HCT116 (cell line): ENCODE data around the gene OR6N2. TPM values are rescaled to one million over a fixed set of nuclear protein-coding genes. Genes with fewer than 3 reads are reported as not detected.

Experiments
- ATAC-seq: fragments of 200-7000 bp; cut with Tn5 transposase; 2 replicates; pipeline ENCODE4 v1.9.1; 2020; ENCODE audit warnings: mild to moderate bottlenecking, moderate library complexity
- BruUV-seq: library from RNA; stranded (reverse); fragments of 400-500 nt; replicated peaks from 2 replicates; lab custom pipeline; 2021; lab: Mats Ljungman, UMichigan
- CTCF ChIA-PET: fragments of 300-600 bp; sonication (Branson Sonifier 250); formaldehyde crosslinking; loops from one replicate; lab custom pipeline; 2021; ENCODE audit warnings: antibody characterized with exemption; lab: Charles Lee
- POLR2A ChIA-PET: fragments of 300-600, 350-600 bp; sonication (Branson Sonifier 250); formaldehyde crosslinking; loops from one replicate; lab custom pipeline; 2021; ENCODE audit warnings: antibody characterized with exemption; lab: Charles Lee
- RAD21 ChIA-PET, 2 experiments: fragments of 300-600 bp; sonication (Branson Sonifier 250); formaldehyde crosslinking; loops; one replicate each; lab custom pipeline; 2023; ENCODE audit warnings: low total read pairs in 2 of 2; ENCODE audit not compliant: uncharacterized antibody in 2 of 2, unreplicated experiment in 2 of 2, low non-redundant PET in 1 of 2; lab: Charles Lee
- DNase-seq: peaks from one replicate; pipeline ENCODE4 v3.0.0-alpha.2; 2010; ENCODE audit warnings: low read depth, low spot score
- H2AFZ ChIP-seq: fragments of 200-600 bp; shearing (Covaris generic), sonication (generic); 2 replicates; pipeline ENCODE4 v1.6.1; 2017; ENCODE audit warnings: low read depth, mixed run types, mixed read lengths, antibody characterized with exemption, low read length; ENCODE audit not compliant: poor library complexity, severe bottlenecking
- H3K27ac ChIP-seq: 2 replicates; pipeline ENCODE4 v1.5.1; 2012; ENCODE audit warnings: low read depth, low read length
- H3K27me3 ChIP-seq: fragments of 200-600 bp; sonication (generic); 2 replicates; pipeline ENCODE4 v1.6.1; 2016; ENCODE audit warnings: mixed run types, low read length, mixed read lengths; ENCODE audit not compliant: insufficient read depth
- H3K36me3 ChIP-seq, 2 experiments: fragments of 200-500 bp in 1 of 2; fragments of 200-600 bp in 1 of 2; sonication (Bioruptor generic) in 1 of 2; sonication (generic) in 1 of 2; 2 replicates each; pipeline versions ENCODE4 v1.5.1 to v1.6.1; 2014 to 2016; ENCODE audit warnings: low read length in 2 of 2, inconsistent platforms in 1 of 2, mixed read lengths in 1 of 2, mixed run types in 1 of 2; ENCODE audit not compliant: insufficient read depth in 2 of 2, control insufficient read depth in 1 of 2
- H3K4me1 ChIP-seq, 2 experiments: fragments of 200-600 bp in 1 of 2; sonication (generic) in 1 of 2; 2 replicates each; pipeline versions ENCODE4 v1.5.1 to v1.6.1; 2012 to 2017; ENCODE audit warnings: low read length in 2 of 2, inconsistent platforms in 1 of 2, mild to moderate bottlenecking in 1 of 2, mixed read lengths in 1 of 2, mixed run types in 1 of 2, moderate library complexity in 1 of 2; ENCODE audit not compliant: insufficient read depth in 2 of 2, control insufficient read depth in 1 of 2
- H3K4me2 ChIP-seq: fragments of 200-600 bp; sonication (generic); 2 replicates; pipeline ENCODE4 v1.6.1; 2017; ENCODE audit warnings: mixed run types, low read length, mixed read lengths
- H3K4me3 ChIP-seq, 2 experiments: fragments of 200-600 bp in 1 of 2; sonication (generic) in 1 of 2; replicated peaks in 1 of 2; 2 replicates each; pipeline ENCODE4 v1.5.1; 2011 to 2016; ENCODE audit warnings: low read length in 2 of 2, control low read depth in 1 of 2, low read depth in 1 of 2, mild to moderate bottlenecking in 1 of 2, mixed read lengths in 1 of 2, mixed run types in 1 of 2
- H3K79me2 ChIP-seq: fragments of 200-600 bp; sonication (generic); 2 replicates; pipeline ENCODE4 v1.6.1; 2017; ENCODE audit warnings: mild to moderate bottlenecking, mixed run types, low read length, moderate library complexity, mixed read lengths; ENCODE audit not compliant: insufficient read depth
- H3K9ac ChIP-seq: fragments of 200-600 bp; sonication (generic); 2 replicates; pipeline ENCODE4 v1.6.1; 2016; ENCODE audit warnings: low read length, mixed read lengths
- H3K9me2 ChIP-seq: fragments of 200-600 bp; sonication (generic), shearing (Covaris generic); 2 replicates; pipeline ENCODE4 v1.6.1; 2017; ENCODE audit warnings: mixed run types, mild to moderate bottlenecking, moderate library complexity; ENCODE audit not compliant: insufficient read depth
- H3K9me3 ChIP-seq, 2 experiments: fragments of 200-500 bp in 1 of 2; fragments of 200-600 bp in 1 of 2; sonication (Bioruptor generic) in 1 of 2; sonication (generic) in 1 of 2; 2 replicates each; pipeline ENCODE4 v1.6.1; 2014 to 2017; ENCODE audit warnings: low read length in 2 of 2, mixed read lengths in 2 of 2, inconsistent platforms in 1 of 2, low read depth in 1 of 2, mild to moderate bottlenecking in 1 of 2, mixed run types in 1 of 2, moderate library complexity in 1 of 2; ENCODE audit not compliant: control insufficient read depth in 1 of 2, insufficient read depth in 1 of 2
- H4K20me1 ChIP-seq: fragments of 200-600 bp; sonication (generic), shearing (Covaris generic); 2 replicates; pipeline ENCODE4 v1.6.1; 2017; ENCODE audit warnings: mixed run types, mild to moderate bottlenecking, moderate library complexity; ENCODE audit not compliant: insufficient read depth
- ATF3 ChIP-seq: IDR thresholded peaks from 2 replicates; pipeline ENCODE4 v1.6.1; 2012
- CBX3 ChIP-seq: IDR thresholded peaks from 2 replicates; pipeline ENCODE4 v1.6.1; 2012; ENCODE audit warnings: low read depth
- EGR1 ChIP-seq: IDR thresholded peaks from 2 replicates; pipeline ENCODE4 v1.6.1; 2012; ENCODE audit warnings: low read depth
- EZH2 ChIP-seq: fragments of 200-600 bp; sonication (generic); IDR thresholded peaks from 2 replicates; pipeline ENCODE4 v1.6.1; 2017; ENCODE audit warnings: antibody characterized with exemption, mixed run types
- EZH2phosphoT487 ChIP-seq: fragments of 200-600 bp; IDR thresholded peaks from 2 replicates; pipeline ENCODE4 v1.6.1; 2018; ENCODE audit warnings: antibody characterized with exemption, borderline replicate concordance
- JUND ChIP-seq: IDR thresholded peaks from 2 replicates; pipeline ENCODE4 v1.6.1; 2012
- POLR2A ChIP-seq: IDR thresholded peaks from 2 replicates; pipeline ENCODE4 v1.7.0; 2011; ENCODE audit warnings: borderline replicate concordance; ENCODE audit not compliant: insufficient read depth, insufficient read length; ENCODE audit errors: extremely low read depth
- RAD21 ChIP-seq: IDR thresholded peaks from 2 replicates; pipeline ENCODE4 v1.6.1; 2012; ENCODE audit warnings: low read depth, mild to moderate bottlenecking
- SP1 ChIP-seq: IDR thresholded peaks from 2 replicates; pipeline ENCODE4 v1.6.1; 2012; ENCODE audit warnings: low read depth
- SRF ChIP-seq: IDR thresholded peaks from 2 replicates; pipeline ENCODE4 v1.6.1; 2012; ENCODE audit warnings: low read depth
- ZNF274 ChIP-seq: fragments of 200-500 bp; sonication (Bioruptor generic); IDR thresholded peaks from 2 replicates; pipeline ENCODE4 v1.6.1; 2014; ENCODE audit warnings: mild to moderate bottlenecking, low read depth, low read length, inconsistent platforms
- intact Hi-C: fragments of 100-400 bp; cut with micrococcal nuclease; formaldehyde crosslinking; loops from 2 replicates; pipeline ENCODE4 v1.10.0; 2022
- total RNA-seq: library from RNA; stranded (reverse); gene quantifications from one replicate; pipeline ENCODE4 v1.2.1, GENCODE V29; 2021; ENCODE audit not compliant: unreplicated experiment
- TF ChIP-seq, protein P1 (sequence below): IDR thresholded peaks from 2 replicates; pipeline ENCODE4 v1.6.1; 2012; ENCODE audit warnings: low read depth
- TF ChIP-seq, protein P2 (sequence below): IDR thresholded peaks from 2 replicates; pipeline ENCODE4 v1.6.1; 2011; ENCODE audit warnings: mild to moderate bottlenecking, low read length, moderate library complexity; ENCODE audit not compliant: insufficient replicate concordance; ENCODE audit errors: extremely low read depth

OR6N2 gene
- total RNA-seq, 1 experiment from 2014 or later: not detected

DNA sequence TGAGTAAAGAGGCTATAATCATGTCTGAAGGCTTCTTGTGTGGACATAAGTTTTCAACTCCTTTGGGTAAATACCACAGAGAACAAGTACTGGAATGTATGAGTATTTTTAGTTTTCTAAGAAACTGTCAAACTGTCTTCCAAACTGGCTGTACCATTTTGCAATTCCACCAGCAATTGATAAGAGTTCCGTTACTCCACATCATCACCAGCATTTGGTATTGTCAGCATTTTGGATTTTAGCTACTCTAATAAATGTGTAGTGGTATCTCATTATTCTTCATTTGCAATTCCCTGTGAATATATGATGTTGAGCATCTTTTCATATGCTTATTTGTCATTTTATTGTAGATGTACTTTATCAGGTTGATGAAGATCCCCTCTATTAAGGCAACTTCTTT, 40.7 kb upstream of the OR6N2 start:
- CTCF ChIA-PET: no interaction called here
- Histone ChIP-seq H3K27ac (no peak overlapping the region), H3K9me3 (no peaks in the 10 kb centered on the region), H3K9ac (no peak overlapping the region), H3K9me2 (no peaks in the 10 kb centered on the region), H3K79me2 (no peaks in the 10 kb centered on the region), H3K4me3 (no peak overlapping the region), H3K4me1 (no peaks in the 10 kb centered on the region), H4K20me1 (no peaks in the 10 kb centered on the region), H3K27me3 (no peaks in the 10 kb centered on the region), H3K4me2 (no peak overlapping the region), H2AFZ (no peak overlapping the region), H3K36me3 (no peaks in the 10 kb centered on the region)
- ATAC-seq: no peak
- intact Hi-C loops: no loop called here
- RAD21 ChIA-PET: no interaction called here
- no TSS peak for BruUV-seq
- TF ChIP-seq SRF (no peak), CBX3 (no peak), SP1 (no peak), RAD21 (no peak), EZH2phosphoT487 (no peak), EGR1 (no peak), ZNF274 (no peak), EZH2 (no peak), POLR2A (no peak), ATF3 (no peak), JUND (no peak)
- TF ChIP-seq, protein P1, sequence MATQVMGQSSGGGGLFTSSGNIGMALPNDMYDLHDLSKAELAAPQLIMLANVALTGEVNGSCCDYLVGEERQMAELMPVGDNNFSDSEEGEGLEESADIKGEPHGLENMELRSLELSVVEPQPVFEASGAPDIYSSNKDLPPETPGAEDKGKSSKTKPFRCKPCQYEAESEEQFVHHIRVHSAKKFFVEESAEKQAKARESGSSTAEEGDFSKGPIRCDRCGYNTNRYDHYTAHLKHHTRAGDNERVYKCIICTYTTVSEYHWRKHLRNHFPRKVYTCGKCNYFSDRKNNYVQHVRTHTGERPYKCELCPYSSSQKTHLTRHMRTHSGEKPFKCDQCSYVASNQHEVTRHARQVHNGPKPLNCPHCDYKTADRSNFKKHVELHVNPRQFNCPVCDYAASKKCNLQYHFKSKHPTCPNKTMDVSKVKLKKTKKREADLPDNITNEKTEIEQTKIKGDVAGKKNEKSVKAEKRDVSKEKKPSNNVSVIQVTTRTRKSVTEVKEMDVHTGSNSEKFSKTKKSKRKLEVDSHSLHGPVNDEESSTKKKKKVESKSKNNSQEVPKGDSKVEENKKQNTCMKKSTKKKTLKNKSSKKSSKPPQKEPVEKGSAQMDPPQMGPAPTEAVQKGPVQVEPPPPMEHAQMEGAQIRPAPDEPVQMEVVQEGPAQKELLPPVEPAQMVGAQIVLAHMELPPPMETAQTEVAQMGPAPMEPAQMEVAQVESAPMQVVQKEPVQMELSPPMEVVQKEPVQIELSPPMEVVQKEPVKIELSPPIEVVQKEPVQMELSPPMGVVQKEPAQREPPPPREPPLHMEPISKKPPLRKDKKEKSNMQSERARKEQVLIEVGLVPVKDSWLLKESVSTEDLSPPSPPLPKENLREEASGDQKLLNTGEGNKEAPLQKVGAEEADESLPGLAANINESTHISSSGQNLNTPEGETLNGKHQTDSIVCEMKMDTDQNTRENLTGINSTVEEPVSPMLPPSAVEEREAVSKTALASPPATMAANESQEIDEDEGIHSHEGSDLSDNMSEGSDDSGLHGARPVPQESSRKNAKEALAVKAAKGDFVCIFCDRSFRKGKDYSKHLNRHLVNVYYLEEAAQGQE: no peak
- TF ChIP-seq, protein P2, sequence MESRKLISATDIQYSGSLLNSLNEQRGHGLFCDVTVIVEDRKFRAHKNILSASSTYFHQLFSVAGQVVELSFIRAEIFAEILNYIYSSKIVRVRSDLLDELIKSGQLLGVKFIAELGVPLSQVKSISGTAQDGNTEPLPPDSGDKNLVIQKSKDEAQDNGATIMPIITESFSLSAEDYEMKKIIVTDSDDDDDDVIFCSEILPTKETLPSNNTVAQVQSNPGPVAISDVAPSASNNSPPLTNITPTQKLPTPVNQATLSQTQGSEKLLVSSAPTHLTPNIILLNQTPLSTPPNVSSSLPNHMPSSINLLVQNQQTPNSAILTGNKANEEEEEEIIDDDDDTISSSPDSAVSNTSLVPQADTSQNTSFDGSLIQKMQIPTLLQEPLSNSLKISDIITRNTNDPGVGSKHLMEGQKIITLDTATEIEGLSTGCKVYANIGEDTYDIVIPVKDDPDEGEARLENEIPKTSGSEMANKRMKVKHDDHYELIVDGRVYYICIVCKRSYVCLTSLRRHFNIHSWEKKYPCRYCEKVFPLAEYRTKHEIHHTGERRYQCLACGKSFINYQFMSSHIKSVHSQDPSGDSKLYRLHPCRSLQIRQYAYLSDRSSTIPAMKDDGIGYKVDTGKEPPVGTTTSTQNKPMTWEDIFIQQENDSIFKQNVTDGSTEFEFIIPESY: no peak
- no peak for DNase-seq
- POLR2A ChIA-PET: no interaction called here
